ENCODE data around the gene GPC5.

- TF ChIP-seq EZH2 (IDR thresholded peaks at IDR 0.05; ENCODE audit: insufficient read depth, poor library complexity, severe bottlenecking) (no peak), EZH2phosphoT487 (IDR thresholded peaks at IDR 0.05; ENCODE audit: insufficient read depth, low read depth) (no peak)
Measured at GRCh38 chr13:92379371-92379770, 981.0 kb downstream of the GPC5 start.

Data from GM23248 (cell line).